HepG2 (cell line): ENCODE data around the gene HSPA1B. TPM values are rescaled to one million over a fixed set of nuclear protein-coding genes. Genes with fewer than 3 reads are reported as not detected.
"Not testable (repeated sequence)": the region's sequence is repeated elsewhere in the genome, so short reads cannot be mapped to it uniquely, and the experiment has no call there.

ENCODE experiments used
- ATAC-seq: fragments of 200-7000 bp; cut with Tn5 transposase; 3 replicates; pipeline ENCODE4 v1.9.1; 2020; ENCODE audit warnings: mild to moderate bottlenecking, moderate library complexity
- BruUV-seq: library from RNA; stranded (reverse); fragments of 400-500 nt; replicated peaks from 2 replicates; lab custom pipeline; 2021; lab: Mats Ljungman, UMichigan
- CTCF ChIA-PET: fragments of 300-600 bp; formaldehyde crosslinking; extraction: SDS; loops from one replicate; lab custom pipeline; 2021; ENCODE audit warnings: low total read pairs, inconsistent platforms, low intra/inter-chr PET ratio; lab: Yijun Ruan, JAX
- POLR2A ChIA-PET: fragments of 350-600 bp; sonication (Branson Sonifier 250); formaldehyde crosslinking; loops from one replicate; lab custom pipeline; 2020; ENCODE audit warnings: antibody characterized with exemption, inconsistent platforms; lab: Yijun Ruan, JAX
- DNase-seq: peaks from one replicate; pipeline ENCODE4 v3.0.0-alpha.2; 2015; ENCODE audit warnings: low spot score
- FAIRE-seq: peaks from 3 replicates; lab custom pipeline; 2011; peaks lifted over from hg19 to GRCh38; lab: Jason Lieb, UNC
- H2AFZ ChIP-seq: one replicate; pipeline ENCODE4 v1.6.1; 2011; ENCODE audit warnings: low read length, inconsistent platforms
- H3K27ac ChIP-seq: fragments of 300-600 bp; 3 replicates; pipeline ENCODE4 v1.8.0; 2011; ENCODE audit warnings: mixed run types, mild to moderate bottlenecking, mixed read lengths, low read length, inconsistent platforms; ENCODE audit not compliant: insufficient read depth; ENCODE audit errors: extremely low read length
- H3K27me3 ChIP-seq, 2 experiments: fragments of 200-600 bp in 1 of 2; 2 replicates in 1 of 2; 3 replicates in 1 of 2; pipeline versions ENCODE4 v1.6.0 to v1.8.0; 2011; ENCODE audit warnings: low read length in 2 of 2, mild to moderate bottlenecking in 2 of 2, moderate library complexity in 2 of 2, inconsistent platforms in 1 of 2; ENCODE audit not compliant: insufficient read depth in 2 of 2, control insufficient read depth in 1 of 2
- H3K36me3 ChIP-seq, 2 experiments: fragments of 200-600 bp in 1 of 2; replicated peaks in 1 of 2; 2 replicates in 1 of 2; 3 replicates in 1 of 2; pipeline versions ENCODE4 v1.5.1 to v1.8.0; 2011; ENCODE audit warnings: low read length in 2 of 2, inconsistent platforms in 1 of 2; ENCODE audit not compliant: insufficient read depth in 2 of 2, control insufficient read depth in 1 of 2
- H3K4me1 ChIP-seq: 2 replicates; pipeline ENCODE4 v1.5.1; 2012; ENCODE audit warnings: low read length, inconsistent platforms; ENCODE audit not compliant: insufficient read depth
- H3K4me2 ChIP-seq: 2 replicates; pipeline ENCODE4 v1.6.0; 2011; ENCODE audit warnings: low read depth, low read length, inconsistent platforms
- H3K4me3 ChIP-seq, 3 experiments: fragments of 200-600 bp in 1 of 3; sonication (generic), shearing (Covaris generic) in 1 of 3; replicated peaks in 1 of 3; 2 replicates each; pipeline ENCODE4 v1.5.1; 2011 to 2016; ENCODE audit warnings: low read length in 3 of 3, inconsistent platforms in 2 of 3, low read depth in 2 of 3, mild to moderate bottlenecking in 2 of 3, control low read depth in 1 of 3, mixed read lengths in 1 of 3; ENCODE audit not compliant: insufficient read depth in 1 of 3
- H3K79me2 ChIP-seq: one replicate; pipeline ENCODE4 v1.6.1; 2011; ENCODE audit warnings: low read length, inconsistent platforms; ENCODE audit not compliant: insufficient read depth
- H3K9ac ChIP-seq: 2 replicates; pipeline ENCODE4 v1.6.0; 2011; ENCODE audit warnings: mild to moderate bottlenecking, low read depth, low read length, inconsistent platforms; ENCODE audit not compliant: insufficient read depth
- H3K9me3 ChIP-seq: 2 replicates; pipeline ENCODE4 v1.5.1; 2012; ENCODE audit warnings: mild to moderate bottlenecking, low read length
- H4K20me1 ChIP-seq: 2 replicates; pipeline ENCODE4 v1.6.0; 2011; ENCODE audit warnings: inconsistent platforms, mild to moderate bottlenecking, low read length, moderate library complexity; ENCODE audit not compliant: insufficient read depth
- ATF2 ChIP-seq: sonication (generic); formaldehyde crosslinking; IDR thresholded peaks from 2 replicates; pipeline ENCODE4 v1.4.0; 2020; ENCODE audit warnings: missing genetic modification reagents
- ATF7-NPFF ChIP-seq: sonication (generic); formaldehyde crosslinking; IDR thresholded peaks from 2 replicates; pipeline ENCODE4 v1.8.1; 2023; ENCODE audit warnings: mild to moderate bottlenecking, low read depth, missing genetic modification reagents, moderate library complexity
- MEIS2 ChIP-seq: sonication (generic); formaldehyde crosslinking; IDR thresholded peaks from 2 replicates; pipeline ENCODE4 v1.9.0; 2021; ENCODE audit warnings: mild to moderate bottlenecking, missing genetic modification reagents
- NCOR1 ChIP-seq: fragments of 200-600 bp; sonication (generic); IDR thresholded peaks from 2 replicates; pipeline ENCODE4 v1.7.0; 2017; ENCODE audit warnings: antibody characterized with exemption, low read length, borderline replicate concordance
- NFE2L1 ChIP-seq: sonication (generic); formaldehyde crosslinking; IDR thresholded peaks from 2 replicates; pipeline ENCODE4 v1.4.0; 2020; ENCODE audit warnings: missing genetic modification reagents, mild to moderate bottlenecking, borderline replicate concordance
- PHF8 ChIP-seq: sonication (generic); formaldehyde crosslinking; IDR thresholded peaks from 2 replicates; pipeline ENCODE4 v1.5.0; 2020; ENCODE audit warnings: missing genetic modification reagents
- POGZ ChIP-seq: sonication (generic); formaldehyde crosslinking; IDR thresholded peaks from 2 replicates; pipeline ENCODE4 v1.4.0; 2020; ENCODE audit warnings: mild to moderate bottlenecking, missing genetic modification reagents
- RBFOX2 ChIP-seq: fragments of 200-400 bp; formaldehyde crosslinking; IDR thresholded peaks from 2 replicates; pipeline ENCODE4 v1.6.1; 2017; ENCODE audit warnings: low read depth, mild to moderate bottlenecking, low read length
- RELA ChIP-seq: sonication (generic); formaldehyde crosslinking; IDR thresholded peaks from 2 replicates; pipeline ENCODE4 v1.4.0; 2020; ENCODE audit warnings: missing genetic modification reagents
- RXRA ChIP-seq: sonication (generic); formaldehyde crosslinking; IDR thresholded peaks from 2 replicates; pipeline ENCODE4 v1.5.1; 2020; ENCODE audit warnings: missing genetic modification reagents
- SP4 ChIP-seq: sonication (generic); formaldehyde crosslinking; IDR thresholded peaks from 2 replicates; pipeline ENCODE4 v1.8.1; 2023; ENCODE audit warnings: mild to moderate bottlenecking, missing genetic modification reagents
- TARDBP ChIP-seq: sonication (generic); formaldehyde crosslinking; IDR thresholded peaks from 2 replicates; pipeline ENCODE4 v1.8.0; 2022; ENCODE audit warnings: mild to moderate bottlenecking, missing genetic modification reagents
- ZNF687 ChIP-seq: sonication (generic); formaldehyde crosslinking; IDR thresholded peaks from 2 replicates; pipeline ENCODE4 v1.5.1; 2020; ENCODE audit warnings: mild to moderate bottlenecking, missing genetic modification reagents, moderate library complexity
- ZNF768 ChIP-seq: sonication (generic); formaldehyde crosslinking; IDR thresholded peaks from 2 replicates; pipeline ENCODE4 v1.4.0; 2020; ENCODE audit warnings: missing genetic modification reagents
- WGBS: methylation state at CpG from one replicate; pipeline ENCODE4 v1.1.6; 2017; ENCODE audit warnings: low lambda C conversion rate; 5-methylcytosine and 5-hydroxymethylcytosine counted together
- in situ Hi-C: cut with HindIII; loops from 2 replicates; pipeline ENCODE4 v1.10.0; 2017; ENCODE audit warnings: low pct_unique_long_range_greater_than_20kb; ENCODE audit not compliant: extremely low pct_ligation_motif_present
- intact Hi-C: fragments of 100-400 bp; cut with micrococcal nuclease; formaldehyde crosslinking; loops from one replicate; pipeline ENCODE4 v1.10.0; 2022; ENCODE audit not compliant: unreplicated experiment
- polyA plus RNA-seq, 8 experiments: library from polyadenylated mRNA; depleted of rRNA in 3 of 8; stranded (reverse) in 7 of 8; unstranded in 1 of 8; fragments of >200 nt; fragmentation: Illumina TruSeq in 4 of 8; extraction: Trizol in 4 of 8; gene quantifications; 2 replicates each; pipeline versions ENCODE4 v1.2.1 to v1.2.3, GENCODE V29; 2011 to 2016; ENCODE audit warnings: low read depth in 4 of 8, missing spikeins in 1 of 8, mixed read lengths in 1 of 8; ENCODE audit not compliant: insufficient read depth in 1 of 8
- total RNA-seq, 5 experiments: library from RNA; depleted of rRNA; stranded (reverse); fragments of >200 nt; fragmentation: Illumina TruSeq; extraction: Trizol; gene quantifications; 2 replicates each; pipeline ENCODE4 v1.2.3, GENCODE V29; 2016; ENCODE audit warnings: low read depth in 1 of 5
- TF ChIP-seq, protein P1 (sequence below): sonication (generic); formaldehyde crosslinking; IDR thresholded peaks from 2 replicates; pipeline ENCODE4 v1.5.0; 2020; ENCODE audit warnings: missing genetic modification reagents
- TF ChIP-seq, protein P2 (sequence below): sonication (generic); formaldehyde crosslinking; IDR thresholded peaks from 2 replicates; pipeline ENCODE4 v1.8.1; 2023; ENCODE audit warnings: missing genetic modification reagents, mild to moderate bottlenecking, borderline replicate concordance

HSPA1B gene
- total and polyA plus RNA-seq, 2 of the 13 experiments (the other 11 are each of a cell fraction or from before 2014, with no cell fraction given), result 26.0 to 186 TPM

- TF ChIP-seq, protein P1, sequence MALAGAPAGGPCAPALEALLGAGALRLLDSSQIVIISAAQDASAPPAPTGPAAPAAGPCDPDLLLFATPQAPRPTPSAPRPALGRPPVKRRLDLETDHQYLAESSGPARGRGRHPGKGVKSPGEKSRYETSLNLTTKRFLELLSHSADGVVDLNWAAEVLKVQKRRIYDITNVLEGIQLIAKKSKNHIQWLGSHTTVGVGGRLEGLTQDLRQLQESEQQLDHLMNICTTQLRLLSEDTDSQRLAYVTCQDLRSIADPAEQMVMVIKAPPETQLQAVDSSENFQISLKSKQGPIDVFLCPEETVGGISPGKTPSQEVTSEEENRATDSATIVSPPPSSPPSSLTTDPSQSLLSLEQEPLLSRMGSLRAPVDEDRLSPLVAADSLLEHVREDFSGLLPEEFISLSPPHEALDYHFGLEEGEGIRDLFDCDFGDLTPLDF (CRISPR knock-in tag), result no peak
- no peak for TF ChIP-seq RELA (CRISPR knock-in tag)
- TF ChIP-seq, protein P2, sequence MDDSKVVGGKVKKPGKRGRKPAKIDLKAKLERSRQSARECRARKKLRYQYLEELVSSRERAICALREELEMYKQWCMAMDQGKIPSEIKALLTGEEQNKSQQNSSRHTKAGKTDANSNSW (CRISPR knock-in tag), result no peak
- TF ChIP-seq ATF2 (CRISPR knock-in tag), result no peak
- TF ChIP-seq NCOR1, result no peak
- TF ChIP-seq MEIS2 (CRISPR knock-in tag), result no peak
- no peak for TF ChIP-seq PHF8 (CRISPR knock-in tag)
These were observed 23.9 kb downstream of the HSPA1B start (continued) for GRCh38 chr6:31851485-31851832.

DNA sequence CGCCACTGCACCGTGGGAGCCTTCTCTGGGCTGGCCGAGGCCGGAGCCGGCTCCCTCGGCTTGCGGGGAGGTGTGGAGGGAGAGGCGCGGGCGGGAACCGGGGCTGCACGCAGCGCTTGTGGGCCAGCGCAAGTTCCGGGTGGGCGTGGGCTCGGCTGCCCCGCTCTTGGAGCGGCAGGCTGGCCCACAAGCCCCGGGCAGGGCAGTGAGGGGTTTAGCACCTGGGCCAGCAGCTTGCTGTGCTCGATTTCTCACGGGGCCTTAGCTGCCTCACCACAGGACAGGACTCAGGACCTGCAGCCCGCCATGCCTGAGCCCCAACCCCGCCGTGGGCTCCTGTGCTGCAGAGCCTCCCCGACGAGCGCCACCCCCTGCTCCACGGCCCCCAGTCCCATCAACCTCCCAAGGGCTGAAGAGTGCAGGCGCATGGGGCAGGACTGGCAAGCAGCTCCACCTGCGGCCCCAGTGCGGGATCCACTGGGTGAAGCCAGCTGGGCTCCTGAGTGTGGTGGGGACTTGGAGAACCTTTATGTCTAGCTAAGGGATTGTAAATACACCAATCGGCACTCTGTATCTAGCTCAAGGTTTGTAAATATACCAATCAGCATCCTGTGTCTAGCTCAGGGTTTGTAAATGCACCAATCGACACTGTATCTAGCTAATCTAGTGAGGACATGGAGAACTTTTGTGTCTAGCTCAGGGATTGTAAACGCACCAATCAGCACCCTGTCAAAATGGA lies 24.6 kb downstream of the HSPA1B start:
- peak; percentile 36 for ATAC-seq
- CTCF ChIA-PET, H4K20me1 ChIP-seq, DNase-seq, H3K4me2 ChIP-seq, BruUV-seq, H3K9ac ChIP-seq, H3K79me2 ChIP-seq, H3K27me3 ChIP-seq, in situ Hi-C loops, H3K4me3 ChIP-seq, H2AFZ ChIP-seq, H3K27ac ChIP-seq, H3K36me3 ChIP-seq, intact Hi-C loops, FAIRE-seq, H3K9me3 ChIP-seq: not testable (repeated sequence)
- peaks cover 35% of the 10 kb centered on the region for H3K4me1 ChIP-seq
- POLR2A ChIA-PET, result interaction anchor here (0.6 to 5.9 kb wide), 21 partner anchors 8 to 343 kb away, joined by 3 to 93 read pairs (median 3); partner anchors contain the start of genes C2, C6orf47, CFB and CSNK2B
- 94% methylated on average over 19 of the region's 35 CpGs for WGBS
- TF ChIP-seq SP4 (0 out of 2 replicates have a peak, but pooled peaks have one; percentile 29), RXRA (CRISPR knock-in tag) (peak; percentile 22; the same call in 1 of the 2 replicates), ZNF768 (CRISPR knock-in tag) (peak; percentile 22; the same call in 1 of the 2 replicates), ZNF687 (CRISPR knock-in tag) (peak; percentile 23; the same call in 1 of the 2 replicates), POGZ (CRISPR knock-in tag) (0 out of 2 replicates have a peak, but pooled peaks have one; percentile 15), NFE2L1 (CRISPR knock-in tag) (0 out of 2 replicates have a peak, but pooled peaks have one; percentile 53), ATF7-NPFF (CRISPR knock-in tag) (0 out of 2 replicates have a peak, but pooled peaks have one; percentile 25), RBFOX2 (0 out of 2 replicates have a peak, but pooled peaks have one; percentile 33), TARDBP (CRISPR knock-in tag) (0 out of 2 replicates have a peak, but pooled peaks have one; percentile 12)
